HEK293 (cell line): ENCODE results near the gene PFDN6.

ENCODE experiments used
- ATF2 ChIP-seq: fragments of 450-650 bp; formaldehyde crosslinking; IDR thresholded peaks from 2 replicates; pipeline ENCODE4 v1.5.1; 2016; ENCODE audit warnings: missing biosample characterization, missing genetic modification characterization, low read depth
- CTCF ChIP-seq: fragments of 450-650 bp; formaldehyde crosslinking; IDR thresholded peaks from 2 replicates; pipeline ENCODE4 v1.5.1; 2016; ENCODE audit warnings: missing biosample characterization, missing genetic modification characterization
- GFI1B ChIP-seq: fragments of 450-650 bp; formaldehyde crosslinking; IDR thresholded peaks from 2 replicates; pipeline ENCODE4 v1.5.1; 2016; ENCODE audit warnings: missing biosample characterization, missing genetic modification characterization
- MEIS1 ChIP-seq: sonication (generic); formaldehyde crosslinking; IDR thresholded peaks from 2 replicates; pipeline ENCODE4 v1.8.1; 2022; ENCODE audit warnings: missing genetic modification reagents, mild to moderate bottlenecking, borderline replicate concordance
- PATZ1 ChIP-seq: fragments of 450-650 bp; formaldehyde crosslinking; IDR thresholded peaks from 2 replicates; pipeline ENCODE4 v1.5.1; 2016; ENCODE audit warnings: missing biosample characterization, missing genetic modification characterization
- PRDM2 ChIP-seq: fragments of 450-650 bp; formaldehyde crosslinking; IDR thresholded peaks from 2 replicates; pipeline ENCODE4 v1.5.1; 2016; ENCODE audit warnings: missing biosample characterization, missing genetic modification characterization, borderline replicate concordance
- REPIN1 ChIP-seq: fragments of 450-650 bp; formaldehyde crosslinking; IDR thresholded peaks from 2 replicates; pipeline ENCODE4 v1.5.1; 2017; ENCODE audit warnings: missing biosample characterization, missing genetic modification characterization, low read depth
- SETDB1 ChIP-seq: IDR thresholded peaks from one replicate; pipeline ENCODE4 v1.6.1; 2017; ENCODE audit warnings: mild to moderate bottlenecking, low read length, moderate library complexity, mixed read lengths; ENCODE audit not compliant: insufficient read length
- ZIC2 ChIP-seq: fragments of 450-650 bp; formaldehyde crosslinking; IDR thresholded peaks from 2 replicates; pipeline ENCODE4 v1.5.1; 2016; ENCODE audit warnings: missing biosample characterization, missing genetic modification characterization
- ZNF175 ChIP-seq: fragments of 450-650 bp; formaldehyde crosslinking; IDR thresholded peaks from 2 replicates; pipeline ENCODE4 v1.5.1; 2016; ENCODE audit warnings: missing biosample characterization, missing genetic modification characterization
- ZNF19 ChIP-seq: fragments of 450-650 bp; formaldehyde crosslinking; IDR thresholded peaks from 2 replicates; pipeline ENCODE4; 2016; ENCODE audit warnings: missing biosample characterization, missing genetic modification characterization, low read depth
- ZNF239 ChIP-seq: fragments of 450-650 bp; formaldehyde crosslinking; IDR thresholded peaks from 2 replicates; pipeline ENCODE4 v1.5.1; 2016; ENCODE audit warnings: missing biosample characterization, missing genetic modification characterization
- ZNF280D ChIP-seq: fragments of 450-650 bp; formaldehyde crosslinking; IDR thresholded peaks from 2 replicates; pipeline ENCODE4 v1.5.1; 2016; ENCODE audit warnings: missing biosample characterization, missing genetic modification characterization
- ZNF350 ChIP-seq: fragments of 450-650 bp; formaldehyde crosslinking; IDR thresholded peaks from 2 replicates; pipeline ENCODE4 v1.5.0; 2017; ENCODE audit warnings: missing biosample characterization, mild to moderate bottlenecking, missing genetic modification characterization
- ZNF423 ChIP-seq: fragments of 450-650 bp; formaldehyde crosslinking; IDR thresholded peaks from 2 replicates; pipeline ENCODE4 v1.5.1; 2016; ENCODE audit warnings: missing biosample characterization, missing genetic modification characterization
- ZNF521 ChIP-seq: fragments of 450-650 bp; formaldehyde crosslinking; IDR thresholded peaks from 2 replicates; pipeline ENCODE4 v1.5.1; 2017; ENCODE audit warnings: missing biosample characterization, mild to moderate bottlenecking, missing genetic modification characterization
- ZNF623 ChIP-seq: fragments of 450-650 bp; formaldehyde crosslinking; IDR thresholded peaks from 2 replicates; pipeline ENCODE4 v1.5.1; 2016; ENCODE audit warnings: missing biosample characterization, missing genetic modification characterization
- ZNF777 ChIP-seq: fragments of 450-650 bp; formaldehyde crosslinking; IDR thresholded peaks from 2 replicates; pipeline ENCODE4 v1.5.1; 2017; ENCODE audit warnings: missing biosample characterization, missing genetic modification characterization, borderline replicate concordance
- ZNF830 ChIP-seq: fragments of 450-650 bp; IDR thresholded peaks from 2 replicates; pipeline ENCODE4 v1.5.0; 2018; ENCODE audit warnings: missing biosample characterization, missing genetic modification characterization, low read depth, mild to moderate bottlenecking, moderate library complexity
- ZSCAN5A ChIP-seq: fragments of 450-650 bp; formaldehyde crosslinking; IDR thresholded peaks from 2 replicates; pipeline ENCODE4 v1.5.1; 2016; ENCODE audit warnings: missing biosample characterization, missing genetic modification characterization

Gene PFDN6

GRCh38 chr6:33320315-33321181 is 31.1 kb downstream of the PFDN6 start (continued):
- TF ChIP-seq ZNF239 (tag by site-specific recombination): no peak
- no peak for TF ChIP-seq ZNF350 (tag by site-specific recombination)
- peak; percentile 97 for TF ChIP-seq ATF2 (tag by site-specific recombination)
- no peak; the same call in 1 of the 2 replicates for TF ChIP-seq PRDM2 (tag by site-specific recombination)
- no peak for TF ChIP-seq MEIS1
- no peak for TF ChIP-seq GFI1B (tag by site-specific recombination)
- no peak for TF ChIP-seq ZIC2 (tag by site-specific recombination)
- 0 out of 2 replicates have a peak, but pooled peaks have one; percentile 30 for TF ChIP-seq ZNF623 (tag by site-specific recombination)
- TF ChIP-seq ZNF423 (tag by site-specific recombination): no peak
- TF ChIP-seq REPIN1 (tag by site-specific recombination): 0 out of 2 replicates have a peak, but pooled peaks have one; percentile 78
- no peak for TF ChIP-seq ZNF175 (tag by site-specific recombination)
- no peak; the same call in 1 of the 2 replicates for TF ChIP-seq ZNF280D (tag by site-specific recombination)
- no peak for TF ChIP-seq CTCF
- no peak for TF ChIP-seq SETDB1
- TF ChIP-seq ZNF19: no peak
- no peak for TF ChIP-seq ZNF830
- TF ChIP-seq PATZ1 (tag by site-specific recombination): peak; percentile 76
- no peak for TF ChIP-seq ZNF777 (tag by site-specific recombination)
- TF ChIP-seq ZSCAN5A (tag by site-specific recombination): 0 out of 2 replicates have a peak, but pooled peaks have one; percentile 19
- no peak for TF ChIP-seq ZNF521 (tag by site-specific recombination)
